HEK293T (cell line): ENCODE measurements around the gene ANOS1.

Experiments
- CTCF ChIA-PET: fragments of 350-600 bp; formaldehyde crosslinking; extraction: SDS; loops from one replicate; lab custom pipeline; 2021; ENCODE audit warnings: antibody characterized with exemption, inconsistent platforms; lab: Yijun Ruan, JAX
- POLR2A ChIA-PET: fragments of 350-600 bp; formaldehyde crosslinking; extraction: SDS; loops from one replicate; lab custom pipeline; 2020; ENCODE audit warnings: antibody characterized with exemption, inconsistent platforms; lab: Yijun Ruan, JAX
- DNase-seq: peaks from one replicate; pipeline ENCODE4 v3.0.0; 2012; ENCODE audit warnings: mixed read lengths; ENCODE audit errors: extremely low spot score
- ARNT ChIP-seq: fragments of 450-650 bp; IDR thresholded peaks from 2 replicates; pipeline ENCODE4 v1.6.1; 2017; ENCODE audit warnings: mild to moderate bottlenecking
- BHLHE40 ChIP-seq: fragments of 450-650 bp; IDR thresholded peaks from 2 replicates; pipeline ENCODE4 v1.6.1; 2016; ENCODE audit warnings: mild to moderate bottlenecking, moderate library complexity, borderline replicate concordance
- CTBP1 ChIP-seq: fragments of 450-650 bp; IDR thresholded peaks from 2 replicates; pipeline ENCODE4 v1.6.1; 2016; ENCODE audit warnings: borderline replicate concordance
- ELF4 ChIP-seq: fragments of 450-650 bp; IDR thresholded peaks from 2 replicates; pipeline ENCODE4 v1.6.1; 2017; ENCODE audit warnings: antibody characterized with exemption
- FOXA1 ChIP-seq: fragments of 450-650 bp; IDR thresholded peaks from 2 replicates; pipeline ENCODE4 v1.6.1; 2016; ENCODE audit warnings: mild to moderate bottlenecking
- FOXK2 ChIP-seq: fragments of 450-650 bp; IDR thresholded peaks from 2 replicates; pipeline ENCODE4 v1.6.1; 2016; ENCODE audit warnings: mild to moderate bottlenecking
- FOXM1 ChIP-seq: fragments of 450-650 bp; IDR thresholded peaks from 2 replicates; pipeline ENCODE4 v1.6.1; 2017; ENCODE audit warnings: mild to moderate bottlenecking, borderline replicate concordance
- HDGF ChIP-seq: fragments of 450-650 bp; IDR thresholded peaks from 2 replicates; pipeline ENCODE4 v1.6.1; 2017; ENCODE audit warnings: antibody characterized with exemption, borderline replicate concordance
- L3MBTL2 ChIP-seq: fragments of 450-650 bp; conservative IDR thresholded peaks from 2 replicates; pipeline ENCODE4 v1.6.1; 2016; ENCODE audit warnings: mild to moderate bottlenecking
- LEF1 ChIP-seq: fragments of 450-650 bp; IDR thresholded peaks from 2 replicates; pipeline ENCODE4 v1.6.1; 2017; ENCODE audit warnings: mild to moderate bottlenecking, borderline replicate concordance
- NFRKB ChIP-seq: fragments of 450-650 bp; IDR thresholded peaks from 2 replicates; pipeline ENCODE4 v1.6.1; 2016; ENCODE audit warnings: mild to moderate bottlenecking, moderate library complexity
- PKNOX1 ChIP-seq: fragments of 450-650 bp; IDR thresholded peaks from 2 replicates; pipeline ENCODE4 v1.6.1; 2016
- SP1 ChIP-seq: fragments of 450-650 bp; IDR thresholded peaks from 2 replicates; pipeline ENCODE4 v1.6.1; 2017
- SUZ12 ChIP-seq: fragments of 450-650 bp; IDR thresholded peaks from 2 replicates; pipeline ENCODE4 v1.6.1; 2016; ENCODE audit warnings: mild to moderate bottlenecking
- TARDBP ChIP-seq: fragments of 450-650 bp; IDR thresholded peaks from 2 replicates; pipeline ENCODE4 v1.6.1; 2016
- ZNF384 ChIP-seq: fragments of 450-650 bp; IDR thresholded peaks from 2 replicates; pipeline ENCODE4 v1.6.1; 2016

ANOS1 gene

DNA sequence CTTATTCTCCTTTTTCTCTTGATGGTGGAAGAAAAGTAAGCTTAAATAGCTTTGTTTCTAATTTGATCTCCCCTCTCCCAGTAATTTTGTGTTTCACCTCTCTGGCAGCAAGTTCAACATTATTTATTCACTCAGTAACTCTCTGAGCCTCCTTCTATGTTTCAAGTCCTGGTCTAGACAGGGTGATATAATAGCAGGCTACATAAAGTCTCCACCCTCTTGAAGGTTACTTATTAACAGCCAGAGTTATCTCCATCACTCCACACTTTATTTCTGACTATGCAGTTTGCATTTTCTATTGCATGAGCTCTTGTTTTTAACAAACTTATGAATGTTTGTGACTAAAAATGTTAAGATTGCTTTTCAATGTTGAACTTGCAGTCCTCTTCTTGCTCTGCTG is 17.8 kb upstream of the ANOS1 start:
- no peak for DNase-seq
- POLR2A ChIA-PET, result no interaction called here
- CTCF ChIA-PET, result interaction anchor here (0.6 kb wide), 1 partner anchor 626 kb away, joined by 3 read pairs; no protein-coding TSS in a partner anchor
- no peak for TF ChIP-seq TARDBP
- TF ChIP-seq L3MBTL2, result no peak
- no peak for TF ChIP-seq ZNF384
- no peak for TF ChIP-seq LEF1
- no peak for TF ChIP-seq SP1
- TF ChIP-seq BHLHE40, result no peak
- no peak for TF ChIP-seq HDGF
- TF ChIP-seq SUZ12, result no peak

- TF ChIP-seq FOXA1 (no peak), CTBP1 (no peak), FOXM1 (no peak), ARNT (no peak), NFRKB (no peak), TARDBP (no peak), SP1 (no peak), L3MBTL2 (no peak), HDGF (no peak), LEF1 (no peak), FOXK2 (no peak), SUZ12 (no peak)
- peak; percentile 33 for DNase-seq
- CTCF ChIA-PET, result no interaction called here
- POLR2A ChIA-PET, result no interaction called here
These were observed 16.9 kb upstream of the ANOS1 start for GRCh38 chrX:8748855-8749254.

DNA sequence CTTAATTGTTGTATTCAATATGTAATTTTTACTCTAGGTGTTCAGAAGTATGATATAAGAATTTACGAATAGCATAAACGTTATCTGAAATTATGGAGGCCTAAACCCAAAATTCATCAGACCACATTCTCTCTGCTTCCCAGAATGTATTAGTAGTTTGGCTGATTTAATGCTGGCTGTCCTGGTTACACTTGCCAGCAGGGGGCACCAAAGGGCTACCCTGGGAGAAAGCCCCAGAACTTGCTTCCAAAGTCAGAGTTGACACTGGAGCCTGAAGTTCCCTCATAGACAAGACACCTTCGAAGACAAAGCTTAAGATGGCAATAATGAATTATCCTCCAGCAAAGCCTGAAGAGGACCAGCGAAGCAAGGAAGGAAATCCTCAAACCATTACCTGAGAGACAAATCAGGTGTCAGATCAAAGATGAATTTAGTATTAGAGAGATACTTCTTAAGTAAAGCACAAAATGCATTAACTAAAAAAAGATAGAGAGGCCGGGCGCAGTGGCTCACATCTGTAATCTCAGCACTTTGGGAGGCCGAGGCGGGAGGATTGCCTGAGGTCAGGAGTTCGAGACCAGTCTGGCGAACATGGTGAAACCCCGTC is 11.3 kb upstream of the ANOS1 start:
- ChIA-PET CTCF (interaction anchor here (0.5 to 0.6 kb wide), 3 partner anchors 68 to 1139 kb away, joined by 3 read pairs; no protein-coding TSS in a partner anchor), POLR2A (no interaction called here)
- no peak for TF ChIP-seq FOXM1
- TF ChIP-seq NFRKB, result no peak
- TF ChIP-seq TARDBP, result no peak
- no peak for TF ChIP-seq ARNT
- no peak for TF ChIP-seq ZNF384
- no peak for TF ChIP-seq FOXA1
- TF ChIP-seq ELF4, result no peak
- no peak for TF ChIP-seq SUZ12
- no peak for TF ChIP-seq FOXK2
- TF ChIP-seq LEF1, result no peak
- DNase-seq, result peak; percentile 42

GRCh38 chrX:8741981-8742380 is 10.0 kb upstream of the ANOS1 start:
- no peak for DNase-seq
- TF ChIP-seq L3MBTL2, result no peak
- no peak for TF ChIP-seq SUZ12
- TF ChIP-seq FOXM1, result no peak
- no peak for TF ChIP-seq NFRKB
- no peak for TF ChIP-seq ZNF384
- no peak for TF ChIP-seq FOXK2
- TF ChIP-seq BHLHE40, result no peak
- no peak for TF ChIP-seq CTBP1
- CTCF ChIA-PET, result interaction anchor here (0.7 kb wide), 1 partner anchor 1378 kb away, joined by 3 read pairs; no protein-coding TSS in a partner anchor
- POLR2A ChIA-PET, result no interaction called here

DNA sequence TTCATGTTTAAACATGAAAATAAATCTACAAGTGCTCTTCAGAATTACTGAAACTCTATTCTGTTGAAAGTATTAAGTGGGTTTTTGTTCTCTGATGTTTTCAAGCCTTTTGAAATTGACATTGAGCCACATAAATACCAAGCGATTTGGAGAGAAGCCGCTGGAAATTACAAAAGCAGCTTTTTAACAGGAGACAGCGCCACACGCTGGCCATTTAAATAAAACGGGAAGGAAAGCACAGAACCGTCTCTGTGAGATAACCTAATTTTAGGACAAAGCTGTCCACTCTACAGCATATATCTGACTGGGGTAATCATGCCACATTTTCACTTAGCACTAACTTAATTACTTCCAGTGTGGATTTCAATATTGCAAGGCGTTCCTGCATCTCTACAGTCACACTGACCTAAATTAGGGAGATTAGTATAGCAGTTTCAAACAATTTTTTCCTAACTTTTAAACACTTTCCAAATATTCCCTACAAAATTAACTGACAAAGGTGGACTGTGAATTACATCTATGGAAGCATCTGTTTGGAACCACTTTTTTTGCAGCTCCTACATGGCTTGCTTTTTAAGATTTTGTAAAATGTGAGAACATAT is 6.8 kb upstream of the ANOS1 start:
- no peak for TF ChIP-seq CTBP1
- no peak for TF ChIP-seq HDGF
- no peak for TF ChIP-seq FOXA1
- TF ChIP-seq LEF1, result no peak
- no peak for TF ChIP-seq ELF4
- TF ChIP-seq L3MBTL2, result no peak
- no peak for TF ChIP-seq FOXM1
- no peak for TF ChIP-seq BHLHE40
- TF ChIP-seq NFRKB, result no peak
- no peak for TF ChIP-seq FOXK2
- no peak for TF ChIP-seq TARDBP
- no peak for TF ChIP-seq SUZ12
- no peak for TF ChIP-seq ARNT
- CTCF ChIA-PET, result interaction anchor here (0.6 to 1.1 kb wide), 10 partner anchors 13 to 1379 kb away, joined by 3 to 7 read pairs (median 3); no protein-coding TSS in a partner anchor
- no peak for DNase-seq
- POLR2A ChIA-PET, result no interaction called here

- TF ChIP-seq ZNF384 (no peak), L3MBTL2 (no peak), ELF4 (no peak), CTBP1 (no peak), FOXA1 (no peak), FOXM1 (no peak), NFRKB (no peak), PKNOX1 (no peak), SP1 (no peak), TARDBP (no peak), ARNT (no peak), SUZ12 (no peak), LEF1 (no peak), BHLHE40 (no peak), FOXK2 (no peak), HDGF (no peak)
- CTCF ChIA-PET, result interaction anchor here (0.6 to 1.1 kb wide), 5 partner anchors 14 to 1379 kb away, joined by 3 to 5 read pairs (median 3); no protein-coding TSS in a partner anchor
- no peak for DNase-seq
- POLR2A ChIA-PET, result no interaction called here
These were observed 5.9 kb upstream of the ANOS1 start for GRCh38 chrX:8737883-8738282.
